Neutrophil (primary cell): ENCODE data around the gene YWHAQ.

Experiments
- H3K27ac ChIP-seq: fragments of 200-600 bp; sonication (generic); 2 replicates; pipeline ENCODE4 v1.5.1; 2016; ENCODE audit warnings: mild to moderate bottlenecking, moderate library complexity
- H3K27me3 ChIP-seq: fragments of 200-600 bp; sonication (generic); 2 replicates; pipeline ENCODE4 v1.6.0; 2016; ENCODE audit warnings: mild to moderate bottlenecking
- H3K36me3 ChIP-seq: fragments of 200-600 bp; sonication (generic); 2 replicates; pipeline ENCODE4 v1.5.1; 2017
- H3K4me1 ChIP-seq, 2 experiments: fragments of 200-600 bp in 1 of 2; sonication (generic) in 1 of 2; 1 replicate in 1 of 2; 2 replicates in 1 of 2; pipeline versions ENCODE4 v1.5.1 to v1.6.1; 2013 to 2016; ENCODE audit warnings: low read depth in 1 of 2, low read length in 1 of 2, mild to moderate bottlenecking in 1 of 2, moderate library complexity in 1 of 2; ENCODE audit not compliant: control insufficient read depth in 1 of 2, insufficient read depth in 1 of 2
- H3K4me3 ChIP-seq, 2 experiments: fragments of 200-600 bp in 1 of 2; sonication (generic) in 1 of 2; 1 replicate in 1 of 2; 2 replicates in 1 of 2; pipeline ENCODE4 v1.5.1; 2013 to 2016; ENCODE audit warnings: low read depth in 1 of 2, low read length in 1 of 2, mild to moderate bottlenecking in 1 of 2, moderate library complexity in 1 of 2
- H3K9me3 ChIP-seq: fragments of 200-600 bp; sonication (generic); 2 replicates; pipeline ENCODE4 v1.5.1; 2016
- CTCF ChIP-seq: fragments of 200-600 bp; sonication (generic); IDR thresholded peaks from 2 replicates; pipeline ENCODE4 v1.5.1; 2016; ENCODE audit warnings: antibody characterized with exemption

YWHAQ gene

DNA sequence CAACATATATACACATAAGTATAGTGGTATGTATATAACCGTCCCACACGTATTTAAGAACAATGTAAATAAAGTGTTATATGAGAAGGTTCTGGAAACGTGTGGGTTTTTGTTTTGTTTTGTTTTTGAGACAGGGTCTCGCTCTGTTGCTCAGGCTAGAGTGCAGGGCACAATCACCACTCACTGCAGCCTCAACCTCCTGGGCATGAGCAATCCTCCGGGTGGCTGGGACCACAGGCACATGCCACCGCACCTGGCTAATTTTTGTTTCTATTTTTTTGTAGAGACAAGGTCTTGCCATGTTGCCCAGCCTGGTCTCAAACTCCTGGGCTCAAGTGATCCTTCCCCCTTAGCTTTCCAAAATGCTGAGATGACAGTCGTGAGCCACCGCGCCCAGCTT is 81.4 kb downstream of the YWHAQ start:
- Histone ChIP-seq H3K9me3 (no peaks in the 10 kb centered on the region), H3K27ac (peak overlapping the region; percentile 81), H3K4me3 (no peak overlapping the region), H3K36me3 (no peaks in the 10 kb centered on the region), H3K4me1 (peaks cover 58 to 77% of the 10 kb centered on the region in 2 experiments), H3K27me3 (no peaks in the 10 kb centered on the region)
- no peak for TF ChIP-seq CTCF

DNA sequence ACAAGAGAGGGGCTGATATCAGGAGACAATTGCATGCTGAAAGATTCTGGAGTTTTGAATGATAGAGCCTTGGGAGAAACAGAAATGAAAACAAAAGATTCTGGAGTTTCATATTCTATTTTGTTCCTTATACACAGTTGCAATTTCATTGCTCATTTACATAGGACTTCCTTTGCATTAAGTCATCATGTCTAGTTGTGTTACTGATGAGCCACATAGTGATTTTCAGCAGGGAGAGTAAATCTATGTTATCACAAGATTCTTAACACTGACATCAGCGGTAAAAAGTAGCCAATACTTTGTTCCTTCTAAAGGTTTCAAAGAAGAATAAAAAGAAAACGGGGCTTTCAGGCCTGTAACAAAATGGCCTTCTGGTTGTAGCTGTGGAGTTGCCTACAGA is 82.3 kb downstream of the YWHAQ start:
- Histone ChIP-seq H3K27ac (peak overlapping the region; percentile 81), H3K36me3 (no peaks in the 10 kb centered on the region)

GRCh38 chr2:9547262-9547991 is 83.4 kb downstream of the YWHAQ start:
- no peak for TF ChIP-seq CTCF
- Histone ChIP-seq H3K4me1 (peaks cover 50 to 61% of the 10 kb centered on the region in 2 experiments), H3K36me3 (peaks cover 6% of the 10 kb centered on the region), H3K27ac (peak overlapping the region; percentile 81), H3K9me3 (no peaks in the 10 kb centered on the region), H3K27me3 (no peaks in the 10 kb centered on the region), H3K4me3 (no peak overlapping the region)

More for the DNA sequence above, 82.3 kb downstream of the YWHAQ start:
- Histone ChIP-seq H3K27me3 (no peaks in the 10 kb centered on the region), H3K4me1 (peaks cover 55 to 70% of the 10 kb centered on the region in 2 experiments), H3K4me3 (no peak overlapping the region), H3K9me3 (no peaks in the 10 kb centered on the region)
- TF ChIP-seq CTCF: no peak

GRCh38 chr2:9545502-9545901 is 85.3 kb downstream of the YWHAQ start:
- no peak for TF ChIP-seq CTCF
- Histone ChIP-seq H3K36me3 (peaks cover 6% of the 10 kb centered on the region), H3K27me3 (no peaks in the 10 kb centered on the region), H3K4me3 (no peak overlapping the region), H3K4me1 (peaks cover 34 to 41% of the 10 kb centered on the region in 2 experiments), H3K27ac (no peak overlapping the region), H3K9me3 (no peaks in the 10 kb centered on the region)

DNA sequence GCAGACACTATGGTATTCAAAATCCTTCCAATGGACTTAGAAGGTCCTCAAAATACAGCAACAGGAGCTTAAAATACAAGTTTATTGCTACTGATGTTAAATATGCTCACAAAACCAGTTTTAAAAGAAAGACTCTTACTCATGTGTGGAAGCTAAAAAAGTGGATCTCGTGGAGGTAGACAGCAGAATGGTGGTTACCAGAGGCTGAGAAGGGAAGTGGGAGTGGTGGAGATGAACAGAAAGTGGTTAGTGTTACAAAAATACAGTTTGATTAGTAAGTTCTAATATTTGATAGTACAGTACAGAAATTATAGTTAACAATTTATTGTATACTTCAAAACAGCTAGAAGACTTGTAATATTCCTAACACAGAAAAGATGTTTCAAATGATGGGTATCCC is 87.2 kb downstream of the YWHAQ start:
- Histone ChIP-seq H3K27ac (peak overlapping the region; percentile 50), H3K9me3 (no peaks in the 10 kb centered on the region), H3K36me3 (peaks cover 6% of the 10 kb centered on the region), H3K4me1 (peaks cover 19 to 24% of the 10 kb centered on the region in 2 experiments), H3K4me3 (no peak overlapping the region), H3K27me3 (no peaks in the 10 kb centered on the region)
- no peak for TF ChIP-seq CTCF
